ENCODE measurements around the gene SSH2. TPM values are rescaled to one million over a fixed set of nuclear protein-coding genes. Genes with fewer than 3 reads are reported as not detected.
A peak's percentile ranks its signal among the peaks of the same experiment; 100 is the strongest.

SSH2 gene
- total RNA-seq, 1 experiment from 2014 or later: 14.6 TPM

DNA sequence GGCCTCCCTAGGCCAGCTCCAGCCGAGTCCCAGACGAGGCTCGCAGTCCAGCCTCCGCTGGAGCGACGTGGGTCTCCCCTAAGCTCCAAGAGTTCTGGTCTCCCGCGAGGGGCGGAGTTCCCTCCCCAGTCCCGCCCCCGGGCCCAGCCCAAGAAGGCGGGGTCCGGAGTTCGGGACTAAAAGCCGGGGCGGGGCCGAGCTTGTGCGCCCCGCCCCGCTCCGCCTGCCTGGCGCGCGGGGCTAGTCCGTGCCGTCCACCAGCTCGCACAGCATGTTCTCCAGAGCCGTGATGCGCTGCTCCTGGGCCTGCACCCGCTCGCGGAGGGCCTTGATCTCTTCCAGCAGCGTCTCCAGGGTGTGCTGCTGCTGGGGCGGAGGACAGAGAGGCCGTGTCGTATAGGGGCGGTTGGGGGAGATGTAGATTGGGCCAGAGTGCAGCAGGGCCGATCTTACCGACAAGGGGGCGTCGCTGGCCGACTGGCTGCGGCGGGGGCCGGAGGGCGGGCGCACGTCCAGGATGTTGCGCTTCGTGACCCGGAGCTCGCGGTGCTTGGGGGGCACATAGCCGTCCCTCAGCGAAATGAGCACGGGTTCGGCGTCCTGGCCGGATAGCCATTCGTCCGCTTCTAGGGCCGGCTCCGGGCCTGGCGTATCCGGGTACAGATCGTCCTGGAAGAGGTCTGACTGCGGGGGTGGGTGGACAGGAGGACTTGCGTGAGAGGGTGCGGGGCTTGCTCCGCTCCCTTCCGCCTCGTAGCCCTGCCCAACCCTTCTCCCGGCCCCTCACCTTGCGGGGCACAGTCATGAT is 314.3 kb downstream of the SSH2 start:
- peaks cover 11% of the 10 kb centered on the region for H3K27me3 ChIP-seq (ENCODE audit: insufficient read depth, low read length)
- no CpG with 5 or more reads among the region's 74 CpGs for WGBS (ENCODE audit: extremely low coverage, insufficient read length, low lambda C conversion rate)
- H3K36me3 Mint-ChIP-seq (ENCODE audit: insufficient read depth in 1 of 3, low read depth in 3 of 3): peaks cover 2 to 10% (median 8%) of the 10 kb centered on the region in 3 experiments; a peak in 3 of 7 replicates
- no peaks in the 10 kb centered on the region for H3K9me3 Mint-ChIP-seq
- no peak overlapping the region for H3K23ac ChIP-seq (ENCODE audit: insufficient read length, low read depth, low read length)
- no peak overlapping the region for H2BK12ac ChIP-seq (ENCODE audit: insufficient read length, low read depth, low read length)
- H2AK5ac ChIP-seq (ENCODE audit: insufficient read length, low read length): no peak overlapping the region
- peaks cover 75% of the 10 kb centered on the region for H3K27me3 Mint-ChIP-seq (ENCODE audit: low read depth)
- H3K27ac Mint-ChIP-seq: no peak overlapping the region
- H3K4ac ChIP-seq (ENCODE audit: low read depth, low read length): no peak overlapping the region
- no peak overlapping the region for H3K27ac ChIP-seq (ENCODE audit: insufficient read length, low read depth, low read length)
- peaks cover 3% of the 10 kb centered on the region; the same call in 1 of the 2 replicates for H3K4me1 ChIP-seq (ENCODE audit: insufficient read depth, low read length)
- no peak overlapping the region for H3K56ac ChIP-seq (ENCODE audit: insufficient read length, low read depth, low read length)
- H2BK5ac ChIP-seq (ENCODE audit: insufficient read length, low read length): no peak overlapping the region
- H4K8ac ChIP-seq (replicated peaks; ENCODE audit: insufficient read length, low read depth, low read length): no peak overlapping the region
- H2BK120ac ChIP-seq (ENCODE audit: low read depth, low read length, poor library complexity, severe bottlenecking): no peak overlapping the region
- DNase-seq: peak; percentile 94
- H3K9ac ChIP-seq (ENCODE audit: extremely low read depth, insufficient read length, low read length): no peak overlapping the region
- no peak overlapping the region for H4K5ac ChIP-seq (ENCODE audit: insufficient read length, low read depth, low read length)
- H2BK15ac ChIP-seq (ENCODE audit: low read depth, low read length): no peak overlapping the region
- no peaks in the 10 kb centered on the region for H3K9me3 ChIP-seq (ENCODE audit: control insufficient read depth, low read depth, low read length)
- H2AFZ ChIP-seq (ENCODE audit: low read length): no peak overlapping the region
- H3K14ac ChIP-seq (ENCODE audit: insufficient read depth, low read length): peak overlapping the region; percentile 32; the same call in 1 of the 2 replicates
- TF ChIP-seq, protein P1, sequence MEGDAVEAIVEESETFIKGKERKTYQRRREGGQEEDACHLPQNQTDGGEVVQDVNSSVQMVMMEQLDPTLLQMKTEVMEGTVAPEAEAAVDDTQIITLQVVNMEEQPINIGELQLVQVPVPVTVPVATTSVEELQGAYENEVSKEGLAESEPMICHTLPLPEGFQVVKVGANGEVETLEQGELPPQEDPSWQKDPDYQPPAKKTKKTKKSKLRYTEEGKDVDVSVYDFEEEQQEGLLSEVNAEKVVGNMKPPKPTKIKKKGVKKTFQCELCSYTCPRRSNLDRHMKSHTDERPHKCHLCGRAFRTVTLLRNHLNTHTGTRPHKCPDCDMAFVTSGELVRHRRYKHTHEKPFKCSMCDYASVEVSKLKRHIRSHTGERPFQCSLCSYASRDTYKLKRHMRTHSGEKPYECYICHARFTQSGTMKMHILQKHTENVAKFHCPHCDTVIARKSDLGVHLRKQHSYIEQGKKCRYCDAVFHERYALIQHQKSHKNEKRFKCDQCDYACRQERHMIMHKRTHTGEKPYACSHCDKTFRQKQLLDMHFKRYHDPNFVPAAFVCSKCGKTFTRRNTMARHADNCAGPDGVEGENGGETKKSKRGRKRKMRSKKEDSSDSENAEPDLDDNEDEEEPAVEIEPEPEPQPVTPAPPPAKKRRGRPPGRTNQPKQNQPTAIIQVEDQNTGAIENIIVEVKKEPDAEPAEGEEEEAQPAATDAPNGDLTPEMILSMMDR (conservative IDR thresholded peaks at IDR 0.05): no peak
- no peak overlapping the region for H3K18ac ChIP-seq (ENCODE audit: insufficient read length, low read depth, low read length)
- no peak overlapping the region for H2BK20ac ChIP-seq (ENCODE audit: low read depth, low read length, poor library complexity, severe bottlenecking)
- no peak overlapping the region for H3T11ph ChIP-seq (ENCODE audit: low read length)
- no peaks in the 10 kb centered on the region for H4K20me1 ChIP-seq (ENCODE audit: control insufficient read depth, insufficient read depth, insufficient read length)
- peak overlapping the region; percentile 65 to 86 for H3K4me3 Mint-ChIP-seq
- peaks cover 31 to 60% of the 10 kb centered on the region in 2 experiments for H3K4me1 Mint-ChIP-seq
- no peak overlapping the region for H4K91ac ChIP-seq (ENCODE audit: insufficient read length, low read depth, low read length)
- H3K79me1 ChIP-seq (ENCODE audit: insufficient read depth, low read depth, low read length, poor library complexity, severe bottlenecking): no peaks in the 10 kb centered on the region
- peak overlapping the region; percentile 26 for H3K4me2 ChIP-seq (ENCODE audit: insufficient read depth, insufficient read length, low read length)
- H3K79me2 ChIP-seq (ENCODE audit: insufficient read depth, low read length): no peaks in the 10 kb centered on the region
- peaks cover 9% of the 10 kb centered on the region for H3K23me2 ChIP-seq (ENCODE audit: insufficient read length, low read depth, low read length, poor library complexity, severe bottlenecking)

Measured in H9 (cell line).